Testis (tissue), 3 donors: ENCODE data around the gene YTHDF1. TPM values are rescaled to one million over a fixed set of nuclear protein-coding genes. Genes with fewer than 3 reads are reported as not detected.

Experiments used
- DNase-seq: peaks from one replicate; pipeline ENCODE4 v3.0.0-alpha.2; 2019
- H3K27ac ChIP-seq, 2 donors: fragments of 200-600 bp; sonication (generic); one replicate each; pipeline ENCODE4 v1.5.1; 2019
- H3K27me3 ChIP-seq: fragments of 200-600 bp; sonication (generic); one replicate; pipeline ENCODE4 v1.5.1; 2019
- H3K36me3 ChIP-seq: fragments of 200-600 bp; sonication (generic); one replicate; pipeline ENCODE4 v1.5.1; 2017; ENCODE audit warnings: low read depth; ENCODE audit errors: missing control alignments
- H3K4me1 ChIP-seq: fragments of 200-600 bp; sonication (generic); one replicate; pipeline ENCODE4 v1.5.1; 2019
- H3K4me3 ChIP-seq, 2 donors: fragments of 200-600 bp; sonication (generic); one replicate each; pipeline ENCODE4 v1.5.1; 2017 to 2019
- H3K9me3 ChIP-seq: fragments of 200-600 bp; sonication (generic); one replicate; pipeline ENCODE4 v1.5.1; 2017
- CTCF ChIP-seq, 3 experiments: fragments of 450-650 bp in 2 of 3; fragments of 200-600 bp in 1 of 3; sonication (generic) in 1 of 3; IDR thresholded peaks; one replicate each; pipeline ENCODE4 v1.5.1; 2016 to 2019; ENCODE audit warnings: antibody characterized with exemption in 3 of 3, mild to moderate bottlenecking in 2 of 3, moderate library complexity in 1 of 3
- POLR2A ChIP-seq: fragments of 450-650 bp; IDR thresholded peaks from one replicate; pipeline ENCODE4 v1.6.1; 2017; ENCODE audit warnings: antibody characterized with exemption, mild to moderate bottlenecking, moderate library complexity
- WGBS, 2 donors: methylation state at CpG; one replicate each; pipeline ENCODE4 v1.1.5; 2018; 5-methylcytosine and 5-hydroxymethylcytosine counted together
- intact Hi-C: fragments of 100-400 bp; cut with DNase I; formaldehyde crosslinking; loops from one replicate; pipeline ENCODE4 v1.15.1; 2023; ENCODE audit warnings: low total_unique reads
- polyA plus RNA-seq: library from polyadenylated mRNA; stranded (reverse); fragments of 350-450 nt; fragmentation: Illumina TruSeq; extraction: RNeasy Lipid Tissue Mini Kit (QIAGEN cat#74804); gene quantifications from one replicate; pipeline ENCODE4 v1.2.3, GENCODE V29; 2014; ENCODE audit warnings: low read depth, low replicate concordance; ENCODE audit not compliant: insufficient read depth
- total RNA-seq, 2 donors: library from RNA; depleted of rRNA; stranded (reverse); fragments of >200 nt; gene quantifications; one replicate each; pipeline ENCODE4 v1.2.3, GENCODE V29; 2016

YTHDF1 gene
- total and polyA plus RNA-seq, 3 donors from 2014 or later = 37.2 to 56.9 (median 55.7) TPM

GRCh38 chr20:63227260-63227659, 11.3 kb upstream of the YTHDF1 start:
- H3K27me3 ChIP-seq = no peaks in the 10 kb centered on the region
- H3K9me3 ChIP-seq = no peaks in the 10 kb centered on the region
- WGBS, 2 donors = 97 to 100% methylated on average over 2 to 5 of the region's 5 CpGs
- TF ChIP-seq POLR2A (no peak), CTCF (IDR thresholded peaks at IDR 0.05) (no peak)
- H3K4me1 ChIP-seq = peaks cover 11% of the 10 kb centered on the region
- H3K4me3 ChIP-seq = no peak overlapping the region
- no peaks in the 10 kb centered on the region for H3K36me3 ChIP-seq
- DNase-seq = no peak
- intact Hi-C loops = no loop called here
- no peak overlapping the region for H3K27ac ChIP-seq

- TF ChIP-seq POLR2A (no peak), CTCF (IDR thresholded peaks at IDR 0.05) (no peak)
- Histone ChIP-seq H3K9me3 (no peaks in the 10 kb centered on the region), H3K4me1 (peaks cover 11% of the 10 kb centered on the region), H3K27ac (no peak overlapping the region), H3K27me3 (no peaks in the 10 kb centered on the region), H3K4me3 (no peak overlapping the region), H3K36me3 (no peaks in the 10 kb centered on the region)
- intact Hi-C loops = no loop called here
- no peak for DNase-seq
- WGBS, 2 donors = 90 to 91% methylated on average over 6 to 19 of the region's 19 CpGs
Observed at GRCh38 chr20:63226042-63226943, 10.4 kb upstream of the YTHDF1 start.

- no peaks in the 10 kb centered on the region for H3K9me3 ChIP-seq
- H3K27me3 ChIP-seq = no peaks in the 10 kb centered on the region
- no peaks in the 10 kb centered on the region for H3K36me3 ChIP-seq
- no peak overlapping the region for H3K27ac ChIP-seq
- TF ChIP-seq POLR2A (no peak), CTCF (IDR thresholded peaks at IDR 0.05) (no peak)
- WGBS, 2 donors = 45 to 50% methylated on average over 7 of the region's 7 CpGs
- intact Hi-C loops = no loop called here
- peaks cover 6% of the 10 kb centered on the region for H3K4me1 ChIP-seq
- no peak for DNase-seq
- H3K4me3 ChIP-seq = no peak overlapping the region
Observed at GRCh38 chr20:63225082-63225454, 9.1 kb upstream of the YTHDF1 start.

GRCh38 chr20:63224412-63225081, 8.6 kb upstream of the YTHDF1 start:
- H3K4me1 ChIP-seq = peaks cover 6% of the 10 kb centered on the region
- intact Hi-C loops = no loop called here
- 33 to 46% methylated on average over 4 to 16 of the region's 16 CpGs for WGBS, 2 donors
- H3K4me3 ChIP-seq = no peak overlapping the region
- no peaks in the 10 kb centered on the region for H3K36me3 ChIP-seq
- no peaks in the 10 kb centered on the region for H3K27me3 ChIP-seq
- no peak overlapping the region for H3K27ac ChIP-seq
- peak; percentile 68 for DNase-seq
- TF ChIP-seq CTCF (IDR thresholded peaks at IDR 0.05) (peak in 1 of 3 experiments; percentile 14), POLR2A (no peak)
- no peaks in the 10 kb centered on the region for H3K9me3 ChIP-seq
